GM10266 (cell line): ENCODE results near the gene CFAP299.

ENCODE experiments used
- DNase-seq: peaks from one replicate; pipeline ENCODE4 v3.0.0; 2012; ENCODE audit errors: extremely low spot score
- CTCF ChIP-seq: IDR thresholded peaks from 2 replicates; pipeline ENCODE4 v1.5.1; 2012; ENCODE audit warnings: mild to moderate bottlenecking, low read depth; ENCODE audit not compliant: control insufficient read depth, insufficient read depth; ENCODE audit errors: missing control alignments

Gene CFAP299

GRCh38 chr4:80967346-80967745, 631.8 kb downstream of the CFAP299 start:
- TF ChIP-seq CTCF: no peak

GRCh38 chr4:80980239-80980638, 644.7 kb downstream of the CFAP299 start:
- TF ChIP-seq CTCF: no peak
- no peak for DNase-seq

More at GRCh38 chr4:80967346-80967745, 631.8 kb downstream of the CFAP299 start:
- no peak for DNase-seq

- no peak for TF ChIP-seq CTCF
- no peak for DNase-seq
These were observed 650.5 kb downstream of the CFAP299 start for GRCh38 chr4:80986011-80986410.

- peak; percentile 28 for DNase-seq
- peak; percentile 60 for TF ChIP-seq CTCF
These were observed 654.5 kb downstream of the CFAP299 start for GRCh38 chr4:80989921-80990544.

GRCh38 chr4:80990851-80991250, 655.3 kb downstream of the CFAP299 start:
- TF ChIP-seq CTCF: no peak
- DNase-seq: no peak

- DNase-seq: no peak
- TF ChIP-seq CTCF: no peak
These were observed 664.4 kb downstream of the CFAP299 start for GRCh38 chr4:80999943-81000342.

- no peak for TF ChIP-seq CTCF
- DNase-seq: no peak
These were observed 668.1 kb downstream of the CFAP299 start for GRCh38 chr4:81003597-81004111.
